HepG2 (cell line): ENCODE measurements around the gene PLXNC1. TPM values are rescaled to one million over a fixed set of nuclear protein-coding genes. Genes with fewer than 3 reads are reported as not detected.

ENCODE experiments used
- ATAC-seq: fragments of 200-7000 bp; cut with Tn5 transposase; 3 replicates; pipeline ENCODE4 v1.9.1; 2020; ENCODE audit warnings: mild to moderate bottlenecking, moderate library complexity
- BruUV-seq: library from RNA; stranded (reverse); fragments of 400-500 nt; replicated peaks from 2 replicates; lab custom pipeline; 2021; lab: Mats Ljungman, UMichigan
- CTCF ChIA-PET: fragments of 300-600 bp; formaldehyde crosslinking; extraction: SDS; loops from one replicate; lab custom pipeline; 2021; ENCODE audit warnings: low total read pairs, inconsistent platforms, low intra/inter-chr PET ratio; lab: Yijun Ruan, JAX
- POLR2A ChIA-PET: fragments of 350-600 bp; sonication (Branson Sonifier 250); formaldehyde crosslinking; loops from one replicate; lab custom pipeline; 2020; ENCODE audit warnings: antibody characterized with exemption, inconsistent platforms; lab: Yijun Ruan, JAX
- DNase-seq: peaks from one replicate; pipeline ENCODE4 v3.0.0-alpha.2; 2015; ENCODE audit warnings: low spot score
- FAIRE-seq: peaks from 3 replicates; lab custom pipeline; 2011; peaks lifted over from hg19 to GRCh38; lab: Jason Lieb, UNC
- H2AFZ ChIP-seq: one replicate; pipeline ENCODE4 v1.6.1; 2011; ENCODE audit warnings: low read length, inconsistent platforms
- H3K27ac ChIP-seq: fragments of 300-600 bp; 3 replicates; pipeline ENCODE4 v1.8.0; 2011; ENCODE audit warnings: mixed run types, mild to moderate bottlenecking, mixed read lengths, low read length, inconsistent platforms; ENCODE audit not compliant: insufficient read depth; ENCODE audit errors: extremely low read length
- H3K27me3 ChIP-seq, 2 experiments: fragments of 200-600 bp in 1 of 2; 2 replicates in 1 of 2; 3 replicates in 1 of 2; pipeline versions ENCODE4 v1.6.0 to v1.8.0; 2011; ENCODE audit warnings: low read length in 2 of 2, mild to moderate bottlenecking in 2 of 2, moderate library complexity in 2 of 2, inconsistent platforms in 1 of 2; ENCODE audit not compliant: insufficient read depth in 2 of 2, control insufficient read depth in 1 of 2
- H3K36me3 ChIP-seq, 2 experiments: fragments of 200-600 bp in 1 of 2; replicated peaks in 1 of 2; 2 replicates in 1 of 2; 3 replicates in 1 of 2; pipeline versions ENCODE4 v1.5.1 to v1.8.0; 2011; ENCODE audit warnings: low read length in 2 of 2, inconsistent platforms in 1 of 2; ENCODE audit not compliant: insufficient read depth in 2 of 2, control insufficient read depth in 1 of 2
- H3K4me1 ChIP-seq: 2 replicates; pipeline ENCODE4 v1.5.1; 2012; ENCODE audit warnings: low read length, inconsistent platforms; ENCODE audit not compliant: insufficient read depth
- H3K4me2 ChIP-seq: 2 replicates; pipeline ENCODE4 v1.6.0; 2011; ENCODE audit warnings: low read depth, low read length, inconsistent platforms
- H3K4me3 ChIP-seq, 3 experiments: fragments of 200-600 bp in 1 of 3; sonication (generic), shearing (Covaris generic) in 1 of 3; replicated peaks in 1 of 3; 2 replicates each; pipeline ENCODE4 v1.5.1; 2011 to 2016; ENCODE audit warnings: low read length in 3 of 3, inconsistent platforms in 2 of 3, low read depth in 2 of 3, mild to moderate bottlenecking in 2 of 3, control low read depth in 1 of 3, mixed read lengths in 1 of 3; ENCODE audit not compliant: insufficient read depth in 1 of 3
- H3K79me2 ChIP-seq: one replicate; pipeline ENCODE4 v1.6.1; 2011; ENCODE audit warnings: low read length, inconsistent platforms; ENCODE audit not compliant: insufficient read depth
- H3K9ac ChIP-seq: 2 replicates; pipeline ENCODE4 v1.6.0; 2011; ENCODE audit warnings: mild to moderate bottlenecking, low read depth, low read length, inconsistent platforms; ENCODE audit not compliant: insufficient read depth
- H3K9me3 ChIP-seq: 2 replicates; pipeline ENCODE4 v1.5.1; 2012; ENCODE audit warnings: mild to moderate bottlenecking, low read length
- H4K20me1 ChIP-seq: 2 replicates; pipeline ENCODE4 v1.6.0; 2011; ENCODE audit warnings: inconsistent platforms, mild to moderate bottlenecking, low read length, moderate library complexity; ENCODE audit not compliant: insufficient read depth
- HDAC1 ChIP-seq: sonication (generic); formaldehyde crosslinking; IDR thresholded peaks from 2 replicates; pipeline ENCODE4 v1.5.1; 2020; ENCODE audit warnings: mild to moderate bottlenecking, missing genetic modification reagents
- NFYC ChIP-seq: IDR thresholded peaks from 2 replicates; pipeline ENCODE4 v1.6.1; 2016; ENCODE audit warnings: missing genetic modification reagents, missing compliant biosample characterization
- ONECUT2 ChIP-seq: sonication (generic); formaldehyde crosslinking; IDR thresholded peaks from 2 replicates; pipeline ENCODE4 v1.4.0; 2020; ENCODE audit warnings: missing genetic modification reagents
- ZNF878 ChIP-seq: sonication (generic); formaldehyde crosslinking; IDR thresholded peaks from 2 replicates; pipeline ENCODE4 v1.8.1; 2023; ENCODE audit warnings: mild to moderate bottlenecking, missing genetic modification reagents, moderate library complexity
- WGBS: methylation state at CpG from one replicate; pipeline ENCODE4 v1.1.6; 2017; ENCODE audit warnings: low lambda C conversion rate; 5-methylcytosine and 5-hydroxymethylcytosine counted together
- in situ Hi-C: cut with HindIII; loops from 2 replicates; pipeline ENCODE4 v1.10.0; 2017; ENCODE audit warnings: low pct_unique_long_range_greater_than_20kb; ENCODE audit not compliant: extremely low pct_ligation_motif_present
- intact Hi-C: fragments of 100-400 bp; cut with micrococcal nuclease; formaldehyde crosslinking; loops from one replicate; pipeline ENCODE4 v1.10.0; 2022; ENCODE audit not compliant: unreplicated experiment
- polyA plus RNA-seq, 8 experiments: library from polyadenylated mRNA; depleted of rRNA in 3 of 8; stranded (reverse) in 7 of 8; unstranded in 1 of 8; fragments of >200 nt; fragmentation: Illumina TruSeq in 4 of 8; extraction: Trizol in 4 of 8; gene quantifications; 2 replicates each; pipeline versions ENCODE4 v1.2.1 to v1.2.3, GENCODE V29; 2011 to 2016; ENCODE audit warnings: low read depth in 4 of 8, missing spikeins in 1 of 8, mixed read lengths in 1 of 8; ENCODE audit not compliant: insufficient read depth in 1 of 8
- total RNA-seq, 5 experiments: library from RNA; depleted of rRNA; stranded (reverse); fragments of >200 nt; fragmentation: Illumina TruSeq; extraction: Trizol; gene quantifications; 2 replicates each; pipeline ENCODE4 v1.2.3, GENCODE V29; 2016; ENCODE audit warnings: low read depth in 1 of 5
- TF ChIP-seq, protein P1 (sequence below): IDR thresholded peaks from 2 replicates; pipeline ENCODE4 v1.6.1; 2016; ENCODE audit warnings: low read depth, borderline replicate concordance
- TF ChIP-seq, protein P2 (sequence below): sonication (generic); formaldehyde crosslinking; IDR thresholded peaks from 2 replicates; pipeline ENCODE4 v1.4.0; 2020; ENCODE audit warnings: mild to moderate bottlenecking, missing genetic modification reagents

Gene PLXNC1
- total and polyA plus RNA-seq, 2 of the 13 experiments (the other 11 are each of a cell fraction or from before 2014, with no cell fraction given), result 6.6 to 11.2 TPM

GRCh38 chr12:94239332-94239993 lies 91.1 kb downstream of the PLXNC1 start:
- Histone ChIP-seq H3K4me2 (no peak overlapping the region), H2AFZ (no peak overlapping the region), H4K20me1 (no peaks in the 10 kb centered on the region), H3K27ac (no peak overlapping the region), H3K27me3 (no peaks in the 10 kb centered on the region), H3K9ac (no peak overlapping the region), H3K79me2 (no peaks in the 10 kb centered on the region), H3K4me1 (no peaks in the 10 kb centered on the region), H3K36me3 (peaks cover 2 to 9% of the 10 kb centered on the region in 2 experiments; a peak in 3 of 5 replicates), H3K4me3 (no peak overlapping the region), H3K9me3 (no peaks in the 10 kb centered on the region)
- FAIRE-seq (no peak), DNase-seq (no peak), ATAC-seq (no peak)
- 99% methylated on average over 7 of the region's 7 CpGs for WGBS
- TF ChIP-seq ONECUT2 (CRISPR knock-in tag) (no peak), ZNF878 (CRISPR knock-in tag) (no peak), NFYC (no peak), HDAC1 (CRISPR knock-in tag) (no peak)
- TF ChIP-seq, protein P1, sequence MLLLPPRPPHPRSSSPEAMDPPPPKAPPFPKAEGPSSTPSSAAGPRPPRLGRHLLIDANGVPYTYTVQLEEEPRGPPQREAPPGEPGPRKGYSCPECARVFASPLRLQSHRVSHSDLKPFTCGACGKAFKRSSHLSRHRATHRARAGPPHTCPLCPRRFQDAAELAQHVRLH (CRISPR knock-in tag), result no peak
- TF ChIP-seq, protein P2, sequence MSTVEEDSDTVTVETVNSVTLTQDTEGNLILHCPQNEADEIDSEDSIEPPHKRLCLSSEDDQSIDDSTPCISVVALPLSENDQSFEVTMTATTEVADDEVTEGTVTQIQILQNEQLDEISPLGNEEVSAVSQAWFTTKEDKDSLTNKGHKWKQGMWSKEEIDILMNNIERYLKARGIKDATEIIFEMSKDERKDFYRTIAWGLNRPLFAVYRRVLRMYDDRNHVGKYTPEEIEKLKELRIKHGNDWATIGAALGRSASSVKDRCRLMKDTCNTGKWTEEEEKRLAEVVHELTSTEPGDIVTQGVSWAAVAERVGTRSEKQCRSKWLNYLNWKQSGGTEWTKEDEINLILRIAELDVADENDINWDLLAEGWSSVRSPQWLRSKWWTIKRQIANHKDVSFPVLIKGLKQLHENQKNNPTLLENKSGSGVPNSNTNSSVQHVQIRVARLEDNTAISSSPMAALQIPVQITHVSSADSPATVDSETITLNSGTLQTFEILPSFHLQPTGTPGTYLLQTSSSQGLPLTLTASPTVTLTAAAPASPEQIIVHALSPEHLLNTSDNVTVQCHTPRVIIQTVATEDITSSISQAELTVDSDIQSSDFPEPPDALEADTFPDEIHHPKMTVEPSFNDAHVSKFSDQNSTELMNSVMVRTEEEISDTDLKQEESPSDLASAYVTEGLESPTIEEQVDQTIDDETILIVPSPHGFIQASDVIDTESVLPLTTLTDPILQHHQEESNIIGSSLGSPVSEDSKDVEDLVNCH (CRISPR knock-in tag), result no peak
- BruUV-seq, result no TSS peak
- intact Hi-C loops (no loop called here), in situ Hi-C loops (no loop called here)
- ChIA-PET CTCF (no interaction called here), POLR2A (no interaction called here)
